PFSK-1 (cell line): ENCODE measurements around the gene ALPK3.

Experiments used
- FOXP2 ChIP-seq: optimal IDR thresholded peaks from 2 replicates; pipeline ENCODE3; 2011; ENCODE audit warnings: borderline replicate concordance, control low read depth, inconsistent platforms; ENCODE audit not compliant: insufficient read depth; ENCODE audit errors: extremely low read length, extremely low read depth
- POLR2AphosphoS5 ChIP-seq: IDR thresholded peaks from 2 replicates; pipeline ENCODE4 v1.6.1; 2012; ENCODE audit warnings: low read depth, mild to moderate bottlenecking, control low read depth, low read length, moderate library complexity
- SIN3A ChIP-seq: IDR thresholded peaks from 2 replicates; pipeline ENCODE4 v1.6.1; 2012; ENCODE audit warnings: mild to moderate bottlenecking, low read length, moderate library complexity, borderline replicate concordance; ENCODE audit not compliant: insufficient read depth
- TAF1 ChIP-seq: IDR thresholded peaks from 2 replicates; pipeline ENCODE4 v1.6.1; 2012; ENCODE audit warnings: low read length, control low read depth, borderline replicate concordance; ENCODE audit not compliant: insufficient read depth
- TF ChIP-seq, protein P1 (sequence below), 2 experiments: IDR thresholded peaks; 2 replicates each; pipeline versions ENCODE4 v1.6.1 to v1.8.0; 2011 to 2012; ENCODE audit warnings: low read depth in 2 of 2, low read length in 2 of 2, control low read depth in 1 of 2, inconsistent platforms in 1 of 2, mild to moderate bottlenecking in 1 of 2, moderate library complexity in 1 of 2; ENCODE audit not compliant: insufficient read depth in 1 of 2

ALPK3 gene

DNA sequence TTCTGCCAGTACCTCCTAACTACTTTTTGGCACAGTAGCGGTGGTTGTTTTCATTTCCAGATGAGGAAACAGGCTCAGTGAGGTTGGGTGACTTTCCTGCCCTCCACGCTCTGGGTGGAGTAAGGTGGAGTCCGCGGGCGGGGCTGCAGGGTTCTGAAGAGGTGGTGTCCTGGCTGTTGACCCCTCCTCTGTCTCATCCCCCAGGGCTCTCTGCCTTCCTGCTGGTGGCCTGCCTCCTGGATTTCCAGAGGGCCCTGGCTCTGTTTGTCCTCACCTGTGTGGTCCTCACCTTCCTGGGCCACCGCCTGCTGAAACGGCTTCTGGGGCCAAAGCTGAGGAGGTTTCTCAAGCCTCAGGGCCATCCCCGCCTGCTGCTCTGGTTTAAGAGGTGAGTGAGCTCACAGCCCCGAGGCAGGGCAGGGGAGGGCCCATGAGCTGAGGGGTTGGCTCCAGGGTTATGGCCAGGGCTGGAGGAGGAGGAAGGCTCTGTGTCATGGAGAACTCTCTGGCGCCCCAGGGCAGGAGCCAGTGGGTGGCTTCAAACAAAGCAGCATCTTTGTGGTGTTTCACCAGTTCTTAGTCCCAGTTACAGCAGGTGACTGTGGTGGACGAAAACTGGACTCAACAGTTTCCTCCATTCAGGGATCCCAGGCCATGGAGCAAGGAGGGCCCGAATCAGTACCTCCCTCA lies 77.7 kb downstream of the ALPK3 start:
- TF ChIP-seq SIN3A: no peak
- no peak for TF ChIP-seq POLR2AphosphoS5
- no peak for TF ChIP-seq FOXP2
- TF ChIP-seq, protein P1, sequence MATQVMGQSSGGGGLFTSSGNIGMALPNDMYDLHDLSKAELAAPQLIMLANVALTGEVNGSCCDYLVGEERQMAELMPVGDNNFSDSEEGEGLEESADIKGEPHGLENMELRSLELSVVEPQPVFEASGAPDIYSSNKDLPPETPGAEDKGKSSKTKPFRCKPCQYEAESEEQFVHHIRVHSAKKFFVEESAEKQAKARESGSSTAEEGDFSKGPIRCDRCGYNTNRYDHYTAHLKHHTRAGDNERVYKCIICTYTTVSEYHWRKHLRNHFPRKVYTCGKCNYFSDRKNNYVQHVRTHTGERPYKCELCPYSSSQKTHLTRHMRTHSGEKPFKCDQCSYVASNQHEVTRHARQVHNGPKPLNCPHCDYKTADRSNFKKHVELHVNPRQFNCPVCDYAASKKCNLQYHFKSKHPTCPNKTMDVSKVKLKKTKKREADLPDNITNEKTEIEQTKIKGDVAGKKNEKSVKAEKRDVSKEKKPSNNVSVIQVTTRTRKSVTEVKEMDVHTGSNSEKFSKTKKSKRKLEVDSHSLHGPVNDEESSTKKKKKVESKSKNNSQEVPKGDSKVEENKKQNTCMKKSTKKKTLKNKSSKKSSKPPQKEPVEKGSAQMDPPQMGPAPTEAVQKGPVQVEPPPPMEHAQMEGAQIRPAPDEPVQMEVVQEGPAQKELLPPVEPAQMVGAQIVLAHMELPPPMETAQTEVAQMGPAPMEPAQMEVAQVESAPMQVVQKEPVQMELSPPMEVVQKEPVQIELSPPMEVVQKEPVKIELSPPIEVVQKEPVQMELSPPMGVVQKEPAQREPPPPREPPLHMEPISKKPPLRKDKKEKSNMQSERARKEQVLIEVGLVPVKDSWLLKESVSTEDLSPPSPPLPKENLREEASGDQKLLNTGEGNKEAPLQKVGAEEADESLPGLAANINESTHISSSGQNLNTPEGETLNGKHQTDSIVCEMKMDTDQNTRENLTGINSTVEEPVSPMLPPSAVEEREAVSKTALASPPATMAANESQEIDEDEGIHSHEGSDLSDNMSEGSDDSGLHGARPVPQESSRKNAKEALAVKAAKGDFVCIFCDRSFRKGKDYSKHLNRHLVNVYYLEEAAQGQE (IDR thresholded peaks at IDR 0.05; ENCODE audit: insufficient read depth in 1 of 2, low read depth in 2 of 2, low read length in 2 of 2): no peak
- no peak for TF ChIP-seq TAF1

DNA sequence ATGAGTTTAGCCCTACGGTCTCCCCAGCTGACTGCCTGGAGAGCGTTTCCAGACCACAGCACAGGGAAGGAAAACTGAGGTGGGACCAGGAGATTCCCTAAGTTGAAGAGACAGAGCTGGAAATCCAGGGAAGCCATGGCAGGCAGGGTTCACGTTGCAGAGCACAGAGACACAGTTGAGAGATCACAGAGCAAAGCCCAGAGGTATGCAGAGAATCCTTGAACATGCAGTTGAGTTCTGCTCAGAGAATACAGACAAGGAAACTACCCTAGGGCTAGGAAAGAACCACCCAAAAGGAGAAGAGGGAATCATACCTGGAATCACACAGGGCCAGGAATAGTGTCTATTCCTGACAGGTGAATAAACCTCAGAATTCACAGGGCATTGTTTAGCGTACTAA lies 81.6 kb downstream of the ALPK3 start:
- TF ChIP-seq SIN3A: no peak
- no peak for TF ChIP-seq POLR2AphosphoS5
- TF ChIP-seq FOXP2: no peak
- TF ChIP-seq TAF1: no peak
- TF ChIP-seq, protein P1 (IDR thresholded peaks at IDR 0.05; ENCODE audit: insufficient read depth in 1 of 2, low read depth in 2 of 2, low read length in 2 of 2): no peak

DNA sequence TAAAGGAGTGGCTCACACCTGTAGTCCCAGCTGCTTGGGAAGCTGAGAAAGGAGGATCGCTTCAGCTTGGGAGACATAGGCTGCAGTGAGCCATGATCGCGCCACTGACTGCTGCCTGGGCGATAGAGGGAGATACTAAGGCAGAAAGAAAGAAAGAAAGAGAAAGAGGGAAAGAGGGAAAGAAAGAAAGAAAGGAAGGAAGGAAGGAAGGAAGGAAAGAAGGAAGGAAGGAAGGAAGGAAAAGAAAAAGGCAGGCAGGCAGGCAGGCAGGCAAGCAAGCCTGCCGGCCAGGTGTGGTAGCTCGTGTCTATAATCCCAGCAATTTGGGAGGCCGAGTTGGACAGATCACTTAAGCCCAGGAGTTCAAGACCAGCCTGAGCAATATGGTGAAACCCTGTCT lies 82.6 kb downstream of the ALPK3 start:
- TF ChIP-seq TAF1 (no peak), SIN3A (no peak), FOXP2 (no peak), POLR2AphosphoS5 (no peak)
- TF ChIP-seq, protein P1 (IDR thresholded peaks at IDR 0.05; ENCODE audit: insufficient read depth in 1 of 2, low read depth in 2 of 2, low read length in 2 of 2): no peak

DNA sequence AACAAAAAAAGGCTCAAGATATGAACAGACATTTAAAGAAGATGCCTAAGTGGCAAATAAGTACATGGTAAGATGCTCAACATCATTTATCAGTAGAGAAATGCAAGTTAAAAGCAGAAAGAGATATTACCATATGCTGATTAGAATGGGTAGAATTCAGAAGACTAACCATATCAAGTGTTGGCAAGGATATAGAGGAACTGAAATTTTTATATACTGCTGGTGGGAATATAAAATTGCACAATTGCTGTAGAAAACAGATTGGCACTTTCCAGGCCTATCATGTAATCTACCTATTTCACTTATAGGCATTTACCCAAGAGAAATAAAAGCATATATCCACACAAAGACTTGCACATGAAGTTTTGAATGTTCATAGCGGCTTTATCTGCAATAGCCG lies 84.4 kb downstream of the ALPK3 start:
- no peak for TF ChIP-seq FOXP2

DNA sequence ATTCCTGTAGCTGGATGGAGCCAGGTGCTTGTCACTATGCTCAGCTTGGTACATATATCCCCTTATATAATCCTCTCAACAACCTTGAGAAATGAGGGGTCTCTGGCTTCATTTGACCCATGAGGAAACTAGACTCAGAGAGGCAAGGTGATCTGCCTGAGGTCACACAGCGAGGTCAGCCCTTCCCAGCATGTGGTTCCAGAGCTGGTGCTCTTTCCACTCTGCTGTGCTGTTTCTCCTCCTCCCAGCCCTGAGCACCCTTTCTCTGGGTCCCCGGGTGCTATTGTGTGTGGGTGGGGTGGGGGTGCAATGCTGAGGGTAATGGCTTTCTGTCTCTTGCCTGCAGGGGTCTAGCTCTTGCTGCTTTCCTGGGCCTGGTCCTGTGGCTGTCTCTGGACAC lies 86.6 kb downstream of the ALPK3 start:
- no peak for TF ChIP-seq TAF1
- no peak for TF ChIP-seq SIN3A

DNA sequence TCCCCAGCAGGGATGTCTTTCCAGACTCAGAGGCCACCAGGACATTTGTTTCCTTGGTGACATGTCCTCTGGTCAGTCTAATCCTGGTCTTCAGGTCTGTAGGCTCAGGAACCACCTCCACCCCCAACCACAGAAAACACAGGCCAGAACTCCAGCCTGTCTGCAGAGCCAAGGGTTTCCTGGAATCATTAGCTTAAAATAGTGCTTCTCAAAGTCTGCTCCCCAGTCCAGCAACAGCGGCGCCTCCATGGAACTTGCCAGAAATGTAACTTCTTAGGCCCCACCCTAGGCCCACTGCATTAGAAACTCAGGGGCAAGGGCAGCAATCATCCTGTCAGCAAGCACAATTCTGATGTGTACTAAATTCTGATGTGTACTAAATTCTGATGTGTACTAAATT lies 87.3 kb downstream of the ALPK3 start:
- TF ChIP-seq, protein P1 (IDR thresholded peaks at IDR 0.05; ENCODE audit: insufficient read depth in 1 of 2, low read depth in 2 of 2, low read length in 2 of 2): no peak
- TF ChIP-seq SIN3A (no peak), TAF1 (no peak), FOXP2 (no peak), POLR2AphosphoS5 (no peak)
